GM12892 (cell line): ENCODE data around the gene IFI27.

Experiments used
- POLR2A ChIP-seq: IDR thresholded peaks from 2 replicates; pipeline ENCODE4 v1.6.1; 2011; ENCODE audit warnings: low read depth, low read length, control low read depth
- TAF1 ChIP-seq: IDR thresholded peaks from 2 replicates; pipeline ENCODE4 v1.6.1; 2011; ENCODE audit warnings: low read depth, mild to moderate bottlenecking, control low read depth, low read length, borderline replicate concordance

DNA sequence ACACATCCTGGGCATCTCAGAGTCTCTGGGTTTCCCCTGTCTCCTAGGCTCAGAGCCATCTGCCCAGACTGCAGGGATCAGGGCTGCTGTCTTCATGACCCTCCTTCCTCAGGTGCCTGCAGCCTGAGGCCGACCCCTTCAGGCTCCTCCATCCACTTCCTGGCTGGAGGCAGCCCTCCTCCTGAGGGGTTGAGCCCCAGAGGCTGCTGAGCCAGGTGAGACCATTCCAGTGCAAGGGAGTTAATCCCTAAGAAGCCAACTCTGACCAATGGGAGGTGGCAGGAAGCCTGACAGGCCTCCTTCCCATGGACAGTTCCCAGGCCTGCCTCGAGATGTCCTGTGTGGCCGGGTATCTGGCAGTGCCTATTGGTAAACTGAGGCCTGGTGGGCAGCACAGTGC, 55.2 kb downstream of the IFI27 start:
- TF ChIP-seq POLR2A (no peak), TAF1 (no peak)
